Ishikawa (cell line): Measurements from ENCODE around the gene FGF11.
A peak's percentile ranks its signal among the peaks of the same experiment; 100 is the strongest.

Source experiments
- CEBPB ChIP-seq: IDR thresholded peaks from 2 replicates; pipeline ENCODE4 v1.6.1; 2012
- CREB1 ChIP-seq: IDR thresholded peaks from 2 replicates; pipeline ENCODE4 v1.6.1; 2012; ENCODE audit warnings: low read depth
- EGR1 ChIP-seq: IDR thresholded peaks from 2 replicates; pipeline ENCODE4 v1.6.1; 2012
- EP300 ChIP-seq: IDR thresholded peaks from 2 replicates; pipeline ENCODE4 v1.6.1; 2012; ENCODE audit warnings: borderline replicate concordance
- FOXM1 ChIP-seq: IDR thresholded peaks from 2 replicates; pipeline ENCODE4 v1.6.1; 2012; ENCODE audit warnings: low read depth, borderline replicate concordance
- NFIC ChIP-seq: IDR thresholded peaks from 2 replicates; pipeline ENCODE4 v1.6.1; 2012
- RAD21 ChIP-seq: IDR thresholded peaks from 2 replicates; pipeline ENCODE4 v1.6.1; 2012; ENCODE audit warnings: low read depth
- TAF1 ChIP-seq: IDR thresholded peaks from 2 replicates; pipeline ENCODE4 v1.6.1; 2012; ENCODE audit warnings: low read depth, mild to moderate bottlenecking
- TCF12 ChIP-seq: IDR thresholded peaks from 2 replicates; pipeline ENCODE4 v1.6.1; 2012; ENCODE audit warnings: low read depth
- TEAD4 ChIP-seq: IDR thresholded peaks from 2 replicates; pipeline ENCODE4 v1.6.1; 2012
- YY1 ChIP-seq: IDR thresholded peaks from 2 replicates; pipeline ENCODE4 v1.6.1; 2012; ENCODE audit warnings: low read depth
- ZBTB7A ChIP-seq: IDR thresholded peaks from 2 replicates; pipeline ENCODE4 v1.6.1; 2012; ENCODE audit warnings: low read depth
- TF ChIP-seq, protein P1 (sequence below): IDR thresholded peaks from 2 replicates; pipeline ENCODE4 v1.6.1; 2012; ENCODE audit warnings: low read depth, mild to moderate bottlenecking
- TF ChIP-seq, protein P2 (sequence below): IDR thresholded peaks from 2 replicates; pipeline ENCODE4 v1.6.1; 2012
- TF ChIP-seq, protein P3 (sequence below): IDR thresholded peaks from 2 replicates; pipeline ENCODE4 v1.6.1; 2012

Gene FGF11

DNA sequence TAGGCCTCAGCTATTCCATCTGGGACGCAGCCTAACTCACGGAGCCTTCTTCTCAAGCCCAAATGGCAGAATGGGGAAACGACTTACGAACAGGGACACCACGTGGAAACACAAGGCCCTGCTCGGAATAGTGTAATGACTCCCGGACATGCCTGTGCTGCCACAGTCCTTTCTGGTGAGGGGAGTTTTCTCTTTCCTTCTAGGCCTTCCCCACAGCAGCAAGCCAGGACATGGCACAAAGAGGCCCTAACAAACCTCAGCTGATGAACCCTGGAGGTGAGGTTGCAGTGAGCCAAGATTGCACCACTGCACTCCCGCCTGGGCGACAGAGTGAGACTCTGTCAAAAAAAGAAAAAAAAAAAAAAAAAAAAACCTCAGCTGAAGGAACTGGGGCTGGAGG lies 24.8 kb downstream of the FGF11 start:
- TF ChIP-seq YY1 (no peak), EGR1 (no peak), RAD21 (no peak), NFIC (no peak), TCF12 (no peak), ZBTB7A (no peak), TEAD4 (no peak), FOXM1 (no peak), TAF1 (no peak), CREB1 (no peak)
- TF ChIP-seq, protein P1, sequence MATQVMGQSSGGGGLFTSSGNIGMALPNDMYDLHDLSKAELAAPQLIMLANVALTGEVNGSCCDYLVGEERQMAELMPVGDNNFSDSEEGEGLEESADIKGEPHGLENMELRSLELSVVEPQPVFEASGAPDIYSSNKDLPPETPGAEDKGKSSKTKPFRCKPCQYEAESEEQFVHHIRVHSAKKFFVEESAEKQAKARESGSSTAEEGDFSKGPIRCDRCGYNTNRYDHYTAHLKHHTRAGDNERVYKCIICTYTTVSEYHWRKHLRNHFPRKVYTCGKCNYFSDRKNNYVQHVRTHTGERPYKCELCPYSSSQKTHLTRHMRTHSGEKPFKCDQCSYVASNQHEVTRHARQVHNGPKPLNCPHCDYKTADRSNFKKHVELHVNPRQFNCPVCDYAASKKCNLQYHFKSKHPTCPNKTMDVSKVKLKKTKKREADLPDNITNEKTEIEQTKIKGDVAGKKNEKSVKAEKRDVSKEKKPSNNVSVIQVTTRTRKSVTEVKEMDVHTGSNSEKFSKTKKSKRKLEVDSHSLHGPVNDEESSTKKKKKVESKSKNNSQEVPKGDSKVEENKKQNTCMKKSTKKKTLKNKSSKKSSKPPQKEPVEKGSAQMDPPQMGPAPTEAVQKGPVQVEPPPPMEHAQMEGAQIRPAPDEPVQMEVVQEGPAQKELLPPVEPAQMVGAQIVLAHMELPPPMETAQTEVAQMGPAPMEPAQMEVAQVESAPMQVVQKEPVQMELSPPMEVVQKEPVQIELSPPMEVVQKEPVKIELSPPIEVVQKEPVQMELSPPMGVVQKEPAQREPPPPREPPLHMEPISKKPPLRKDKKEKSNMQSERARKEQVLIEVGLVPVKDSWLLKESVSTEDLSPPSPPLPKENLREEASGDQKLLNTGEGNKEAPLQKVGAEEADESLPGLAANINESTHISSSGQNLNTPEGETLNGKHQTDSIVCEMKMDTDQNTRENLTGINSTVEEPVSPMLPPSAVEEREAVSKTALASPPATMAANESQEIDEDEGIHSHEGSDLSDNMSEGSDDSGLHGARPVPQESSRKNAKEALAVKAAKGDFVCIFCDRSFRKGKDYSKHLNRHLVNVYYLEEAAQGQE, result no peak
- TF ChIP-seq, protein P2, sequence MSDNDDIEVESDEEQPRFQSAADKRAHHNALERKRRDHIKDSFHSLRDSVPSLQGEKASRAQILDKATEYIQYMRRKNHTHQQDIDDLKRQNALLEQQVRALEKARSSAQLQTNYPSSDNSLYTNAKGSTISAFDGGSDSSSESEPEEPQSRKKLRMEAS, result no peak
- TF ChIP-seq, protein P3, sequence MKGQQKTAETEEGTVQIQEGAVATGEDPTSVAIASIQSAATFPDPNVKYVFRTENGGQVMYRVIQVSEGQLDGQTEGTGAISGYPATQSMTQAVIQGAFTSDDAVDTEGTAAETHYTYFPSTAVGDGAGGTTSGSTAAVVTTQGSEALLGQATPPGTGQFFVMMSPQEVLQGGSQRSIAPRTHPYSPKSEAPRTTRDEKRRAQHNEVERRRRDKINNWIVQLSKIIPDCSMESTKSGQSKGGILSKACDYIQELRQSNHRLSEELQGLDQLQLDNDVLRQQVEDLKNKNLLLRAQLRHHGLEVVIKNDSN, result no peak

DNA sequence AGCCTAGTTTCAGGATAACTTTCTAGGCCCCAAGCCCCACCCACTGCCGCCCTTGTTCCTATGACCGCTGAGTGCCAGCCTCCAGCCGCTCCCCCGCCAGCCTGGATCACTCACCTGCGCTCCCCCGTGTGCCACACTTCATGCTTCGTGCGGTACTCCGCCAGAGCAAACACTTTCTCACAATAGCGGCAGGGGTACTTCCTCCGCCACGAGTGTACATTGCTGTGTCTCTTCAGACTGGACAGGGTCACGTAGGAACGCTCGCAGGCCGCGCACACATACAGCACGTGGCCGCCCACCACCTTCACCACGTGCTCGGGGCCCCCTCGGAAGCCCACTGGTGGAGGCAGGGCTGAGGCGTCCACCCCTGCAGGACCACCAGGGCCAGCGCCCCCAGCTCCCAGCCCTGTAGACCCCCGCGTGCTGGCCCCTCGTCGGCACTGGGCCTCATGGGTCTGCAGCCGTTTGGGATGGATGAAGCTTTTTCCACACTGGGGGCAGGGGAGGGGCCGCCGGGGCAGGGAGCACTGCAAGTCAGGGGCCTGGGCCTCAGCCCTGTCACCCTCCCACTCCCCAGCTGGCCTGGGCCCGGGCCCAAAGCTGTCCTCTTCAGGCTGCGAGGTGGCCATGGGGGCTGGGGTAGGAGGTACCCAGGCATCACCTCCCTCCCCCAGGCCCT lies 26.4 kb downstream of the FGF11 start:
- TF ChIP-seq NFIC (no peak), EP300 (no peak), TEAD4 (no peak), ZBTB7A (no peak), TAF1 (no peak), CEBPB (no peak), EGR1 (no peak), YY1 (no peak), FOXM1 (no peak), TCF12 (no peak)
- TF ChIP-seq, protein P1, result no peak
- TF ChIP-seq, protein P3, result no peak

DNA sequence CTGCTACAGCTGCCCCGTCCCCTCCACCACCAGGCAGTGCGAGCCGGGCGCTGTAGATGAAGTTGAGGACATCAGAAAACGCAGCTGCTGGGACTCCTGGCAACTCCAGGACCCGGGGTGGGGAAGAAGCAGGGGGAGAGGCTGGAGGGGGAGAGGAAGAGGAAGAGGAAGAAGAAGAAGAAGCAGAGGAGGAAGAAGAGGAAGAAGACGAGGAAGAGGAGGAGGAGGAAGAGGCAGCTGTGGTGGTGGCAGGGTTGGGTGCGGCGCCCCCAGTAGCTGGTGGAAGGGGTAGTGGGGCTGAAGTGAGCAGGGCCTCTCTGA lies 27.0 kb downstream of the FGF11 start:
- TF ChIP-seq NFIC, result no peak
- TF ChIP-seq TCF12, result no peak
- no peak for TF ChIP-seq TAF1
- TF ChIP-seq CREB1, result no peak
- TF ChIP-seq YY1, result no peak
- TF ChIP-seq ZBTB7A, result no peak
- TF ChIP-seq RAD21, result no peak
- no peak for TF ChIP-seq EGR1
- no peak for TF ChIP-seq CEBPB
- TF ChIP-seq EP300, result no peak
- TF ChIP-seq, protein P3, result no peak
- TF ChIP-seq, protein P1, result no peak
- TF ChIP-seq, protein P2, result no peak
- no peak for TF ChIP-seq FOXM1
- no peak for TF ChIP-seq TEAD4

DNA sequence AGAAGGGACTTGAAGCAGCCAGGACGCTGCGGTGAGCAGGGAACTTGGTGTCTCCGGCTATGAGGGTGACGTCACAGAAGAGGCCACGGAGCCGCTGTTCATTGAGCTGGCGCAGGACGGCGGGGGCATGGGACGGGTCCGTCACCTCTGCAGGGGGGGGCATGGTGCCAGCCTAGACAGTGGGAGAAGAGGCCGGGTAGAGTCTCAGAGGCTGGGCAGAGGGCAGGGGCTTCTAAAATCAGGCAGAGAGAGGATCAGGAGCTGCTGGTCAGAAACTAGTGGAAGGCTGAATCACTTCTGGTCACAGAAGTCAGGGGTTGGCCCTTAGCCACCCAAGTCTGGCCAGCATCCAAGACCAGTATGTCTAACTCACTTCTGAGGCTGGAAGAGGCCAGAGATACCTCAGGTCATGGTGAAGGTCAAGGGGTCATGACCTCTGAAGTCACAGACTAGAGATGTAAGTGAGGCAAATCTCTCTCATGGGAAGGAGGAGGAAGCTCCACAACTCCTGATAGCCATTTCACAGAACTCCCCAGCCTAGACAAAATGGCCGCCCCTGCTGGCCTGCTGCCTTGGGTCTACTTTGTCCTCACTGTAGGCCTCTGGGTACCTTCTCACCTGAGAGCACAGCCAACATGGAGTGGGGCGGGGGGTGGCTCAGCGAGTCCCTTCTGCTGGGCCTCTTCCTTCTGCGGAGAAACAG lies 27.5 kb downstream of the FGF11 start:
- TF ChIP-seq NFIC (peak; percentile 65), TEAD4 (0 out of 2 replicates have a peak, but pooled peaks have one; percentile 9), FOXM1 (no peak), YY1 (peak; percentile 83)
